ENCODE results near the gene XIRP2. TPM values are rescaled to one million over a fixed set of nuclear protein-coding genes. Genes with fewer than 3 reads are reported as not detected.

Gene XIRP2
- total and polyA plus RNA-seq, 3 experiments from 2014 or later: not detected

- H3K9me3 Mint-ChIP-seq: peaks cover 0 to 8% (median 3%) of the 10 kb centered on the region in 5 donors
- no peaks in the 10 kb centered on the region for H3K4me1 Mint-ChIP-seq
- no peak overlapping the region for H3K4me3 Mint-ChIP-seq
- no peaks in the 10 kb centered on the region for H3K9me3 ChIP-seq (ENCODE audit: low read length)
- no peak overlapping the region for H3K27ac Mint-ChIP-seq
- no peak for DNase-seq
- no peaks in the 10 kb centered on the region for H3K27me3 Mint-ChIP-seq
- H3K4me3 ChIP-seq (ENCODE audit: low read length): no peak overlapping the region
- H3K27ac ChIP-seq (ENCODE audit: low read depth, low read length): no peak overlapping the region
- POLR2A ChIA-PET: no interaction called here
- H3K36me3 Mint-ChIP-seq: no peaks in the 10 kb centered on the region
- no peaks in the 10 kb centered on the region for H3K27me3 ChIP-seq (ENCODE audit: insufficient read depth, low read length, poor library complexity, severe bottlenecking)
- CTCF ChIA-PET: no interaction called here
- H3K36me3 ChIP-seq (ENCODE audit: insufficient read depth, low read length): no peaks in the 10 kb centered on the region
- no peaks in the 10 kb centered on the region for H3K4me1 ChIP-seq (ENCODE audit: insufficient read depth, low read length)
These were observed 70.8 kb downstream of the XIRP2 start for GRCh38 chr2:166958986-166959481.

DNA sequence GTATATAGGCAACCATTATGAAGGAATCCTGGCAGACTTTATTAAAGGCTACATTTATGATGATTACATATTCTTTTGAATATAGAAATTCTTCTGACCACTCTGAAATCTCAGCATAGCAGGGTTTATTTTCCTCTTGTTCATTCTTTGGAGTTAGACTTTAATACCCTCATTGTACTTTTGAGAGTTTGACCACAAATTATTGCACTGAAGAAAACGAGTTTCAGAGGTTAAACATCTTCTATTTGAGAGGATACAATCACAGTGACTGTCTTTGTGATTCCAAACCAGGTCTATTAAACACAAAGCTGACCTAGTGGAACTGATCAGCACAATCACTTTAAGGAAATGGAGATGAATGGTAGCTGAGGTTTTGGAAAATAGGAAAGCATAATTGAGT is 71.3 kb downstream of the XIRP2 start:
- POLR2A ChIA-PET: no interaction called here
- H3K9me3 Mint-ChIP-seq: peaks cover 0 to 6% (median 3%) of the 10 kb centered on the region in 5 donors
- DNase-seq: no peak
- H3K4me3 ChIP-seq (ENCODE audit: low read length): no peak overlapping the region
- H3K27ac ChIP-seq (ENCODE audit: low read depth, low read length): no peak overlapping the region
- no peak overlapping the region for H3K27ac Mint-ChIP-seq
- H3K36me3 ChIP-seq (ENCODE audit: insufficient read depth, low read length): no peaks in the 10 kb centered on the region
- no peaks in the 10 kb centered on the region for H3K27me3 ChIP-seq (ENCODE audit: insufficient read depth, low read length, poor library complexity, severe bottlenecking)
- H3K4me1 Mint-ChIP-seq: no peaks in the 10 kb centered on the region
- H3K4me3 Mint-ChIP-seq: no peak overlapping the region
- no peaks in the 10 kb centered on the region for H3K4me1 ChIP-seq (ENCODE audit: insufficient read depth, low read length)
- no peaks in the 10 kb centered on the region for H3K27me3 Mint-ChIP-seq
- CTCF ChIA-PET: no interaction called here
- no peaks in the 10 kb centered on the region for H3K36me3 Mint-ChIP-seq
- H3K9me3 ChIP-seq (ENCODE audit: low read length): no peaks in the 10 kb centered on the region

DNA sequence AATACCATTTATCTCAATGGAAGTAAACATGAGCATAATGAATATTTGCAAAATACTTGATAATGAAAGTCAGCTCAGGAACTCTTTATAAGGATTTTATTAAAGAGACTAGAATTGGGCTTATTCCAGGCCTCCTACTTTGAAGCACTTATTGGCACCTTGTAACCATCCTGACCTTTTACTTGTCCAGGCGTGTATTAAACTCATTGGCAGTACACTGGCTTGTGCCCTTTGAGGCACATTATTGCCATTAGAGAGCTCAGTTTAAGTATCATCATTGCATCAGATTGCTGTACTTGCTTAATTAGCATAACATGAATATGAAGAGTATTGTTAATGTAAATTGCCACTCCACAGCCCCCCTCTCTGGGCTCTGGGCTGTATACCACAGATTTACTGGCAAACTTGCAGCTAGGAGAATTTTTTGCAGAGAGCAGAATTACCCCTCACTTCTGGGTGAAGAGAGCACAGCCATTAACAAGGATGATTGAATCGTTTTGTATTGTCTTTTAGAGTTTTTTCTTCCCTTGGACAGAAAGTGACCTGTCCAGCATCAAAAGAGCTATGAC is 72.5 kb downstream of the XIRP2 start:
- no peaks in the 10 kb centered on the region for H3K27me3 Mint-ChIP-seq
- Histone ChIP-seq H3K4me3 (ENCODE audit: low read length) (no peak overlapping the region), H3K4me1 (ENCODE audit: insufficient read depth, low read length) (no peaks in the 10 kb centered on the region), H3K9me3 (ENCODE audit: low read length) (no peaks in the 10 kb centered on the region), H3K27me3 (ENCODE audit: insufficient read depth, low read length, poor library complexity, severe bottlenecking) (no peaks in the 10 kb centered on the region), H3K27ac (ENCODE audit: low read depth, low read length) (no peak overlapping the region), H3K36me3 (ENCODE audit: insufficient read depth, low read length) (no peaks in the 10 kb centered on the region)
- ChIA-PET CTCF (interaction anchor here (1.1 kb wide), 1 partner anchor 12 kb away, joined by 3 read pairs; no protein-coding TSS in a partner anchor), POLR2A (no interaction called here)
- H3K4me3 Mint-ChIP-seq: no peak overlapping the region
- H3K9me3 Mint-ChIP-seq: peaks cover 0 to 6% (median 3%) of the 10 kb centered on the region in 5 donors
- no peaks in the 10 kb centered on the region for H3K36me3 Mint-ChIP-seq
- no peak overlapping the region for H3K27ac Mint-ChIP-seq
- no peaks in the 10 kb centered on the region for H3K4me1 Mint-ChIP-seq
- DNase-seq: no peak

DNA sequence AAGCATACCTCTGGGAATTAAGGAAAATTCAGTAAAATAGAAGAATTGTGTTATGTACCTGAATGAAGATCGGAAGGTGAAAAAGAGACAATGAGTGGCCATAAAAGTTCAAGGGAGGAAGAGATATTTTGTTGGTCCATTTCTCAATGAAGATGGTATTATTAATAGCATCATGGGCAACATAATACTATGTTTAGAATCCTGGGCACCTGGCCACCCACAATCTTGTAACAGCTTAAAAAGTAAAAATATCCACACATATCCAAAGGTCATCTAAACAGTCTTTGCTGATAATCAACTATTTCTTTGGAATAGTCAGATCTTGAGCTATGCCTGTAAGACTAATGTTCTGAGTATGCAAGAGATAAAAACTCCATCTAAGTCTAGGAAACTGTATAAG is 73.7 kb downstream of the XIRP2 start:
- Histone ChIP-seq H3K27me3 (ENCODE audit: insufficient read depth, low read length, poor library complexity, severe bottlenecking) (no peaks in the 10 kb centered on the region), H3K36me3 (ENCODE audit: insufficient read depth, low read length) (no peaks in the 10 kb centered on the region), H3K27ac (ENCODE audit: low read depth, low read length) (no peak overlapping the region), H3K9me3 (ENCODE audit: low read length) (no peaks in the 10 kb centered on the region), H3K4me1 (ENCODE audit: insufficient read depth, low read length) (no peaks in the 10 kb centered on the region), H3K4me3 (ENCODE audit: low read length) (no peak overlapping the region)
- H3K27me3 Mint-ChIP-seq: no peaks in the 10 kb centered on the region
- H3K9me3 Mint-ChIP-seq: peaks cover 0 to 6% (median 1%) of the 10 kb centered on the region in 5 donors
- ChIA-PET POLR2A (no interaction called here), CTCF (no interaction called here)
- H3K27ac Mint-ChIP-seq: no peak overlapping the region
- H3K4me3 Mint-ChIP-seq: no peak overlapping the region
- no peak for DNase-seq
- H3K36me3 Mint-ChIP-seq: no peaks in the 10 kb centered on the region
- no peaks in the 10 kb centered on the region for H3K4me1 Mint-ChIP-seq

- H3K27me3 ChIP-seq (ENCODE audit: insufficient read depth, low read length, poor library complexity, severe bottlenecking): no peaks in the 10 kb centered on the region
- Mint-ChIP-seq H3K36me3 (no peaks in the 10 kb centered on the region), H3K4me1 (no peaks in the 10 kb centered on the region), H3K4me3 (no peak overlapping the region), H3K27me3 (no peaks in the 10 kb centered on the region), H3K27ac (no peak overlapping the region), H3K9me3 (peaks cover 0 to 23% (median 4%) of the 10 kb centered on the region in 5 donors)
- H3K9me3 ChIP-seq (ENCODE audit: low read length): no peaks in the 10 kb centered on the region
- ChIA-PET CTCF (no interaction called here), POLR2A (no interaction called here)
- H3K4me1 ChIP-seq (ENCODE audit: insufficient read depth, low read length): no peaks in the 10 kb centered on the region
- no peak for DNase-seq
- no peak overlapping the region for H3K4me3 ChIP-seq (ENCODE audit: low read length)
- H3K27ac ChIP-seq (ENCODE audit: low read depth, low read length): no peak overlapping the region
- no peaks in the 10 kb centered on the region for H3K36me3 ChIP-seq (ENCODE audit: insufficient read depth, low read length)
These were observed 81.2 kb downstream of the XIRP2 start for GRCh38 chr2:166969486-166969885.

GRCh38 chr2:166972002-166972401 is 83.7 kb downstream of the XIRP2 start:
- H3K4me3 Mint-ChIP-seq: no peak overlapping the region
- H3K36me3 ChIP-seq (ENCODE audit: insufficient read depth, low read length): no peaks in the 10 kb centered on the region
- no peaks in the 10 kb centered on the region for H3K9me3 ChIP-seq (ENCODE audit: low read length)
- no peaks in the 10 kb centered on the region for H3K27me3 ChIP-seq (ENCODE audit: insufficient read depth, low read length, poor library complexity, severe bottlenecking)
- H3K27me3 Mint-ChIP-seq: no peaks in the 10 kb centered on the region
- ChIA-PET POLR2A (no interaction called here), CTCF (interaction anchor here (1.4 kb wide), 1 partner anchor 11 kb away, joined by 3 read pairs; no protein-coding TSS in a partner anchor)
- no peak overlapping the region for H3K27ac ChIP-seq (ENCODE audit: low read depth, low read length)
- no peak overlapping the region for H3K4me3 ChIP-seq (ENCODE audit: low read length)
- H3K4me1 Mint-ChIP-seq: no peaks in the 10 kb centered on the region
- H3K36me3 Mint-ChIP-seq: no peaks in the 10 kb centered on the region
- H3K4me1 ChIP-seq (ENCODE audit: insufficient read depth, low read length): no peaks in the 10 kb centered on the region
- DNase-seq: no peak
- H3K9me3 Mint-ChIP-seq: peaks cover 0 to 29% (median 3%) of the 10 kb centered on the region in 5 donors
- no peak overlapping the region for H3K27ac Mint-ChIP-seq

DNA sequence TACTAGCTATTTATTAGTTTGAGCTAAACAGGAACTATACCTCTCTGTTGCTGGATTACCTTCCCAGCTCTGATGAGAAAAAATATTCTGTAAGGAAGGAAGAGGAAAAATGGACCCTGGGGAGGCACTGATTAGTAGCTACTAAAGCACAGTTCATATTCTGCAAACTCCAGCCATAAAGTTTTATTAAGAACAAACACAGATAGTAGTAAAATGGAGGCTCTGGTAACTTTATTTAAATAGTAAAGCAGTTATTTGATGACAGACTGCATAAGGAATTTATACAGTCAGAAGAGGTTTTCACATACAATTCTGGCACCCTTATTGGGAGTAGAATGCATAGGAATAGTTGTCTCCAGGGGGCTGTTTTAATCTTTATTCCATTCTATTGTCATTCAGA is 84.1 kb downstream of the XIRP2 start:
- POLR2A ChIA-PET: no interaction called here

DNA sequence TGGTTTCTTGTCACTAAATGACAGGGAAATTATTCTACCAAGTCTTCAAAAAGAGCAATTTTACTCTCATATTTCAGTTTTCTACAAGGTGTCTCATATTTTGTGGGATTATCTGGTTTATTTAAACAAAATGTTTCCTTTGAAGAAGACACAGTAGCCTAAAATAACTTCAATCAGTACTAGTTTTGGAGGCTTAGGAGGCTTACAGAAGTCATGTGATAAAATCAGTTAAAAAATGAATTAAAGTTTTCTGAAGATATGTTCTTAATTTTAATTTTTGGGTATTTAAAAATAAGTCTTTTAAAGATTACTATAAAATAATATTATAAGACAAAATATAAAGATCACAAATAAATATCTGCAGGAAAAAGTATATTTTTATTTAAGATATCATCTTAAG is 95.9 kb downstream of the XIRP2 start:
- Mint-ChIP-seq H3K4me1 (no peaks in the 10 kb centered on the region), H3K4me3 (no peak overlapping the region), H3K27me3 (no peaks in the 10 kb centered on the region), H3K27ac (no peak overlapping the region), H3K9me3 (peaks cover 5 to 32% (median 9%) of the 10 kb centered on the region in 5 donors), H3K36me3 (no peaks in the 10 kb centered on the region)
- Histone ChIP-seq H3K27me3 (ENCODE audit: insufficient read depth, low read length, poor library complexity, severe bottlenecking) (no peaks in the 10 kb centered on the region), H3K4me1 (ENCODE audit: insufficient read depth, low read length) (no peaks in the 10 kb centered on the region), H3K9me3 (ENCODE audit: low read length) (no peaks in the 10 kb centered on the region), H3K4me3 (ENCODE audit: low read length) (no peak overlapping the region), H3K27ac (ENCODE audit: low read depth, low read length) (no peak overlapping the region), H3K36me3 (ENCODE audit: insufficient read depth, low read length) (no peaks in the 10 kb centered on the region)
- no peak for DNase-seq
- CTCF ChIA-PET: no interaction called here
- POLR2A ChIA-PET: no interaction called here

More for the DNA sequence above, 84.1 kb downstream of the XIRP2 start:
- Histone ChIP-seq H3K27ac (ENCODE audit: low read depth, low read length) (no peak overlapping the region), H3K36me3 (ENCODE audit: insufficient read depth, low read length) (no peaks in the 10 kb centered on the region), H3K4me1 (ENCODE audit: insufficient read depth, low read length) (no peaks in the 10 kb centered on the region), H3K27me3 (ENCODE audit: insufficient read depth, low read length, poor library complexity, severe bottlenecking) (no peaks in the 10 kb centered on the region), H3K4me3 (ENCODE audit: low read length) (no peak overlapping the region), H3K9me3 (ENCODE audit: low read length) (no peaks in the 10 kb centered on the region)
- H3K9me3 Mint-ChIP-seq: peaks cover under 1 to 30% (median 4%) of the 10 kb centered on the region in 5 donors
- H3K4me3 Mint-ChIP-seq: no peak overlapping the region
- no peak for DNase-seq
- no peak overlapping the region for H3K27ac Mint-ChIP-seq
- H3K27me3 Mint-ChIP-seq: no peaks in the 10 kb centered on the region
- no peaks in the 10 kb centered on the region for H3K36me3 Mint-ChIP-seq
- CTCF ChIA-PET: interaction anchor here (1.4 kb wide), 1 partner anchor 12 kb away, joined by 3 read pairs; no protein-coding TSS in a partner anchor
- H3K4me1 Mint-ChIP-seq: no peaks in the 10 kb centered on the region

Data from CD8-positive, alpha-beta memory T cell (primary cell).